ENCODE measurements around the gene HCLS1.

- TF ChIP-seq CTCF (IDR thresholded peaks at IDR 0.05) = no peak
- no peak for TF ChIP-seq EP300 (IDR thresholded peaks at IDR 0.05)
These were observed 54.6 kb downstream of the HCLS1 start for GRCh38 chr3:121606106-121606505.
